Body of pancreas (tissue), 4 donors: ENCODE data around the gene NYAP1.
"Not testable (repeated sequence)": the region's sequence is repeated elsewhere in the genome, so short reads cannot be mapped to it uniquely, and the experiment has no call there.

Experiments
- POLR2A ChIP-seq, 3 donors: fragments of 450-650 bp; IDR thresholded peaks; one replicate each; pipeline ENCODE4 v1.6.1; 2016; ENCODE audit warnings: antibody characterized with exemption in 3 of 3, mild to moderate bottlenecking in 2 of 3
- TF ChIP-seq, protein P1 (sequence below), 7 experiments: fragments of 450-650 bp in 4 of 7; fragments of 200-600 bp in 3 of 7; sonication (generic) in 3 of 7; IDR thresholded peaks; one replicate each; pipeline ENCODE4 v1.5.1; 2016 to 2019; ENCODE audit warnings: antibody characterized with exemption in 7 of 7

- TF ChIP-seq, protein P1, sequence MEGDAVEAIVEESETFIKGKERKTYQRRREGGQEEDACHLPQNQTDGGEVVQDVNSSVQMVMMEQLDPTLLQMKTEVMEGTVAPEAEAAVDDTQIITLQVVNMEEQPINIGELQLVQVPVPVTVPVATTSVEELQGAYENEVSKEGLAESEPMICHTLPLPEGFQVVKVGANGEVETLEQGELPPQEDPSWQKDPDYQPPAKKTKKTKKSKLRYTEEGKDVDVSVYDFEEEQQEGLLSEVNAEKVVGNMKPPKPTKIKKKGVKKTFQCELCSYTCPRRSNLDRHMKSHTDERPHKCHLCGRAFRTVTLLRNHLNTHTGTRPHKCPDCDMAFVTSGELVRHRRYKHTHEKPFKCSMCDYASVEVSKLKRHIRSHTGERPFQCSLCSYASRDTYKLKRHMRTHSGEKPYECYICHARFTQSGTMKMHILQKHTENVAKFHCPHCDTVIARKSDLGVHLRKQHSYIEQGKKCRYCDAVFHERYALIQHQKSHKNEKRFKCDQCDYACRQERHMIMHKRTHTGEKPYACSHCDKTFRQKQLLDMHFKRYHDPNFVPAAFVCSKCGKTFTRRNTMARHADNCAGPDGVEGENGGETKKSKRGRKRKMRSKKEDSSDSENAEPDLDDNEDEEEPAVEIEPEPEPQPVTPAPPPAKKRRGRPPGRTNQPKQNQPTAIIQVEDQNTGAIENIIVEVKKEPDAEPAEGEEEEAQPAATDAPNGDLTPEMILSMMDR (IDR thresholded peaks at IDR 0.05) = not testable (repeated sequence)
- not testable (repeated sequence) for TF ChIP-seq POLR2A (IDR thresholded peaks at IDR 0.05)
Observed at GRCh38 chr7:100521909-100522593, 38.3 kb downstream of the NYAP1 start.
